HG02943 (cell line): Measurements from ENCODE around the gene WSCD2.

Experiments used
- ATAC-seq: cut with Tn5 transposase; IDR thresholded peaks from one replicate; pipeline ENCODE4 v1.9.1; 2021; ENCODE audit warnings: mild to moderate bottlenecking, low read depth, moderate library complexity; ENCODE audit not compliant: unreplicated experiment

The WSCD2 gene

DNA sequence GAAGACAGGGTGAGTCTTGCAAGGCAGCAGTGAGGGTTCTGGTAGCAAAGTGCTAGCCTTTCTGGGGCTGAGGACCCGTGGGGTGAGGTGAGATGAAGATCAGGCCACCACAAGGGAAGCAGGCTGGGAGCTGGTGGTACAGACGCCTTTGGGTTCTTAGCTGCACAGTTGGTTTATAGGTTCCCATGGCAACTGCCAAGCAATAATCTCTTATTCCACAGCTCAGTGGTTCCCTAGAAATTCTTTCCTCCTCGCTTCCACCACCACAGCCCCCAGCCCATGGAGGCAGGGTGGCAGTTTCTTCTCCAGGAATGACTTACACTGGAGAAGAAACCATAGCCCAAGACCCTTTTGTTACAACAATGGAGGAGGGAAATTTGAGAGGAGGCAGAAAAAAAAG, 127.9 kb downstream of the WSCD2 start:
- no peak for ATAC-seq

- no peak for ATAC-seq
Measured at GRCh38 chr12:108257610-108258106, 128.6 kb downstream of the WSCD2 start.

- no peak for ATAC-seq
Measured at GRCh38 chr12:108260039-108260438, 131.0 kb downstream of the WSCD2 start.

DNA sequence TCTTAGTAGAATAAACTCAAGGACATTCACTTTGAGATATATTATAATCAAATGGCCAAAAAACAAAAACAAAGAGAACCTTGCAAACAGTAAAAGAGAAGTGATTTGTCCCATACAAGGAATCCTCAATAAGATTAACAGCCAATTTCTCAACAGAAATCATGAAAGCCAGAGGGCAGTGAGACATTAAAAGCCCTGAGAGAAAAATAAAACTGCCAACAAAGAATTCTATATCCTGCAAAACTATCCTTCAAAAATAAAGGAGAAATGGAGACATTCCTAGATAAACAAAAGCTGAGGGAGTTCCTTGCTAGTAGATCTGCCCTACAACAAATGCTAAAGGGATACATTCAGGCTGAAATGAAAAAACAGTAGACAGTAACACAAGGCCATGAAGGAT, 131.9 kb downstream of the WSCD2 start:
- ATAC-seq, result no peak

GRCh38 chr12:108265505-108265904, 136.4 kb downstream of the WSCD2 start:
- no peak for ATAC-seq

GRCh38 chr12:108266131-108266530, 137.0 kb downstream of the WSCD2 start:
- ATAC-seq, result no peak

DNA sequence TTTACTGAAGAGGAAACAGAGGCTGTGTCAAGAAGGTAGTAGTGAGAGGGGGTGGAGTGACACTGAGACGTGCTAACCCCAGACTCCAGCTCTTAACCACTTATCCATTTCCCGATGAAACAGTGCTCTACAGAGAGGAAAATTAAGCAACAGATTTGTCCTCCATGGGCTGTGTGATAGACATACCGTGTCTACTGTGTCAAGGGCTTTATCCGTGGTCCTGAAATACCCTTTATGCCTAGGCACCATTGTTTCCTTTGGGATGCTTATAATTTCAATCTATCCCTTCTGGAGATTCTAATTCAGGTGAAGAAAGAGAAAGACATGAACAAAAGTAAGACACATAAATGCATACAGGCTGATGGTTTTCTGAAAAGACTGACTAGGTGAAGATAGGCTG, 138.4 kb downstream of the WSCD2 start:
- no peak for ATAC-seq

- ATAC-seq, result no peak
Measured at GRCh38 chr12:108268397-108268796, 139.3 kb downstream of the WSCD2 start.

DNA sequence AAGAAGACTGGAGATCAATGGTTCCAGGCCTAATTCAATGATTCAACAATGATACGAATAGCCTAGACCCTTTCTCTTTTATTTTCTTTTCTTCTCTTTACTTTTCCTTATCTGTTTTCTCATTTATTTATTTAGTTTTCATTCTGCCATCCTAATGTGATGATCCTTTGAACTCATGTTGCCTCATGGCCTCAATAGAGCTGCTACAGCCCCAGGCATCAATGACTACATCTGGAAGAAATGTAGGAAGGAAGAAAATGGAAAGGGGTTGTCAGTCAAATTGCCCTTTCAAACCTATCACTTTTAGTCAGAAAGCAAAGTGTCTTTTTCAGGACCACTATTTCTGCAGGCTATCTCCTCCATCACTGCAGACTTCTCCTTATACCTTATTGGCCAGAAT, 140.1 kb downstream of the WSCD2 start:
- ATAC-seq, result no peak

- no peak for ATAC-seq
Measured at GRCh38 chr12:108270035-108270848, 141.2 kb downstream of the WSCD2 start.

DNA sequence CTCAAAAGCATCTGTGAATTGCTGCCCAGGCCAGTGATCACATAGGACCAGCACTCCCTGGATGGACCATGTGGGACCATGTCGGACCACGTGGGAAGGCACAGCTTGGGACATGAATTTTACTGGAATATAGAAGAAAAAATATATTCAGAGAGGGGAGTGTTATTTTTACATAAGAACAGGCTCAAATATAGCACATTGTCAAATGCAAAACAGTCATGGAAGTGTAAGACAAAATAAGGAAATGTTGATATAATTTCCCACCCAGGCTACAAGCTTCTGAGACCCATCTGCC, 141.7 kb downstream of the WSCD2 start:
- no peak for ATAC-seq

DNA sequence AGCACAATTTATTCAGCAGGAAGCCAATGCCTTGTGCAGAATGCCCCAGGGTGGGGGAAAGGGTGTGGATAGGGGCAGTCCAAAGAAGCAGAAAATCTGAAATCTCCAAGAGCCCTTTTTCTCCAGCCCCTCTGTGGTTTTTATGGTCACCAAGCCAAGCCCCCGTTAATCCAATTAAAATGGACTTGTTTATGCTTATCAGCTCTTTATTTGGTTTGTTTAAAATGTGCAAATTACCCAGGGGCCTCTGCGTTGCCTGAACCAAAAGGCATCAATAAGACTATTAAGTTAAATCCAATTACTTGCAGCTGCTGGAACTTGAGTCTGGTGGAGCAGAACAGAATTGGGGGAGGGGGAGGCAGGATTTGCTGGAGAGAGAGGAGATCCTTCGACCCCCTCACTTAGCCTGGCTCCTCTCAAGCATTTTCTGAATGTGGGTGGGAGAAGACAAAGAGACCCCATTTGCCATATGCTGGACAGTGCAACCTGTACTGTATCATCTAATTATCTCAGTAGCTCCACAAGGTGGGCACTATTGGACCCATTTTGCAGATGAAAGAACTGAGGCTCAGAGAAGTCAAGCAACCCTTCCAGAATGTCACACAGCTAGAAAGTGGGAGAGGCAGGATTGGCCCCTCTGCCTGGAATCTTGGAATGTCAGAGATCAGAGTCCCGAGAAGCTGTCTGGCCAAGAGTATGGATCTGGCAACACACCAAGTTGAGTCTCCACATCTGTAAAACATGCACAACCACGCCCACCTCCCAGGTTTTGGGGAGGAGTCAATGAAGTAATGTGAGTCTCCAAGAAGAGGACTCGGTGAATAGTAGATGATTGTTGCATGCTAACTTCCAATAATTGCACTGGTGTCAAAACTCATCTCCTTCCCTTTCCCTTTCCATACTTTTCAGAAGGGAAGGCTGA, 143.1 kb downstream of the WSCD2 start:
- ATAC-seq, result no peak

DNA sequence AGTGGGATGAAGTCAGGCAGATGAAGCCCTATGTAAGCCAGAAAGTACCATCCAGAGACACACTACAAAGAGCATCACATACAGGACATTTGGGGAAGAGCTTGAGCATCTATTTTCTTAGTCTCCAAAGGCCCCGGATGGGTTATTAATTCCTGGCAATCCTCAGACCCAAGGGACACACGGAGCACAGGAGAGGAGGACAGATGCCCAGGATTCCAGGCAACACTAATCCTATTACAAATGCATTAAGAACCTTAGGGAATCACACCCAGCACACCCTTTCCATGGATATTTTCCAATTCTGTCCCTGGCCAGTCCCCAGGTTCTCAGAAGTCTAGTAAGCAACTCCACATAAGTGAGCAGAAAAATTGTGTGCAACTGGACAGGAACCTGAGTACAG, 144.1 kb downstream of the WSCD2 start:
- ATAC-seq, result no peak

- no peak for ATAC-seq
Measured at GRCh38 chr12:108277613-108278012, 148.5 kb downstream of the WSCD2 start.

DNA sequence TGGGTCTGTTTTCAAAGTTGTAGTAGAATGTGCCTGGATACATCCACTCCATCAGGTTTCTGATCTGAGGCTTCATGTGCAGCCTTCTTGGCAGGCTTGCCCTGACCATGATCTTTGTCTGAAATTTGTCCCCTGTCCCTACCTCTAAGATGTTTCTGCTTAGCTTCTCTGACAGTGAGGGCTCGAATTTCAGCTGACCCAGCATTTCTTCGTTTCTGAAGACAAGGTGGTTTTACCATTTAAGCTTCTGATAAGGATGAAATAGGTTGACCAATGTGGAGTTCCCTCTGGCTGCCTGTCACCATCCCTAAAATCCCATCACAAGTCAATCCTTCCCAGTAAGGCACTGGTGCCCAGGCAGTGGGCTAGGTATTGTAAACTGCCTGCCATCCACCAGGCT, 153.1 kb downstream of the WSCD2 start:
- no peak for ATAC-seq

DNA sequence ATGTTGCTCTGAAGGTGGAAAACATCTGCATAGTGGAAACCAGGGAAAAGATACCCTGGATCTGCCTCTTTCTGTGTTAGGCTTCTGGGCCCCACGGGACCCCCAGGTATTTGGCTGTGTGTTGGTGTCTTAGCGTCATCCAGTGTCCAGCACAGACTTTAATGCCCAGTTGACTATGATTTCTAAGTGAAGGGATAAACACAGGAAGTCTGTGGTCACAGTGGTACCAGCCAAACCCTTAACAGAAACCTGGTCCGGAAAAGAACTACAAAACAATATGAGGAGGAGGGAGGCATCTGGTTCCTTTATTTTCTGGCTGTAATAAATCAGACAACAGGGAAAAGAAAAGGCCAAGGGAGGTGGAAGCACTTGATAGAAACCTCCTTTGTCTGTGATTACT, 153.6 kb downstream of the WSCD2 start:
- no peak for ATAC-seq

DNA sequence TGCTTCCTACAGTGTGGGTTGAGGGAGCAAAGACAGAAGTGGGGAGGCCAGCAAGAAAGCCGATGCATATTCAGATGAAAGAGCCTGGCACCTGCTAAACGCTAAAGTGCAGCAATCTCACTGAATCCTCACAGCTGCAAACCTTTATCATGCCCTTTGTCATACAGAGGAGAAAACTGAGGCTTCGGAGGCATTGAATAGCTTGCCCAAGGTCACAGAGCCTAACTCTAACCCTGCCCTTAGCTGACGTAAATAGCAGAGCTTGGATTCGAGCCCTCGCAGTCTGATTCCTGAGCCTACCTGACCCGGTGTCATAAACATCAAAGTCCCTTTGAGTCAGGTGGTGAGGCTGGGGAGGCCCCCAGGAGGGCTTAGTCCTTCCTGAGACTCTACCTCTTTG, 155.1 kb downstream of the WSCD2 start:
- ATAC-seq, result no peak

DNA sequence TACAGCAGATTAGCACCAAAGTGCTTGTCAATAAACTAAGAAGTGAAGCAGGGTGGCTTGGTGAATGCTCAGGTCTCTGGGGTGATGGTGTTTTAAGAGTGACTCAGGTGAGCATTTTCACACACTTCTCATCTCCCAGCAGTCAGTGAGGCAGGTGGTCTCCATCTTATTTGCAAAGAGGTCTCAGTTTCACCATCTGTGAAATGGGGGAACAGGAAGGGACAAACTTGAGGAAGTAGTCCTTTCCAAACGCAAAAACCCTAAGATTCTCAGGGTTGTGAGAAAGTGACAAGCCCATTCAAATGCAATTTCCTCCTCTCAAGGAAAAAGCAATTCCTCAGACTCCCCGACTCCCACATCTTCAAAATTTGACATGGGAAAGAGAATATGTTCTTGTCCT, 155.9 kb downstream of the WSCD2 start:
- ATAC-seq, result no peak

GRCh38 chr12:108287227-108287626, 158.1 kb downstream of the WSCD2 start:
- ATAC-seq, result no peak

DNA sequence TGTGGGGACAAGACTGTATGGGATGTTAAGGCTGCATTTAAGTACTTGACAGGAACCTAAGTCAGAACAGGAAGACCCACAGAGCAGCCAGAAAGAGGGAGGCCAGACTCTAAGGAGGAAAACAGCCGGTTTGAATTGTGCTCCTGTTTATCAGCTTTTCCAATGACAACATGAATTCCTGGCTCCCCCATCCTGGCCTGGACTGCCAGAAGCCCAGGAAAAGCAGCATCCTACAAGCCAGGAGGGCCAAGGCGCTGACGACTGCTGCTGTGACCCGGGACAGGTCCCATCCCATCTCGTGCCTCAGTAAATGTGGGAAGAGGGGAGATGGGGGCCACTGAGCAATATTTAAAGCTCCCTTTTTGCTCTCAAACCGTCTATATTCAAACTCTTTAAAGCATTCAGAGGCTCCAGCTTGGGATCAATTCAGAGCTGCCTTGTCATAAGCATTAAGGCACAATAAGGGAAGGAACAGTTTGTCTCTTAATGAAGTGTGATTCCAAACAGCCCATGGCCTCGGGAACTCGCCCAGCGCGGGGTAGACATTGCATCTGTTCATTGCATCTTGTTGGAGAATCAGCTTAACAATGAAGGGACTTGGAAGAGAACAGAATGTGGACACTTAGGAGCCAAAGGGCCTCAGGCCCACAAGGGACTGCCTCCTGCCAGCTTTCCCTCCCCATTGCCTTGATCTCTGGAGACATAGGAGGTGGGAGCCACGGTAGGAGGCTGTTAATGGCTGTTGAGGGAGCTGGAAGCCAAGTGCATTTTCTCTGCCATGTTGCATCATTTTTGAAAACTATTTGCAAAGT, 160.5 kb downstream of the WSCD2 start:
- no peak for ATAC-seq

- no peak for ATAC-seq
Measured at GRCh38 chr12:108295641-108296040, 166.6 kb downstream of the WSCD2 start.
